GM13976 (cell line): ENCODE data around the gene DNAH14.

Experiments used
- DNase-seq: peaks from one replicate; pipeline ENCODE4 v3.0.0; 2012; ENCODE audit warnings: low spot score
- in situ Hi-C: fragments of 300-500 bp; cut with MboI; formaldehyde crosslinking; loops from one replicate; pipeline ENCODE4 v1.12.0; 2022; ENCODE audit warnings: low sequenced_read_pairs, mixed read lengths, inconsistent platforms; ENCODE audit not compliant: unreplicated experiment
- TF ChIP-seq, protein P1 (sequence below): IDR thresholded peaks from 2 replicates; pipeline ENCODE4 v1.5.1; 2012; ENCODE audit warnings: borderline replicate concordance, mild to moderate bottlenecking; ENCODE audit not compliant: insufficient read depth; ENCODE audit errors: extremely low read depth, missing control alignments, control extremely low read depth

The DNAH14 gene

GRCh38 chr1:225042263-225042662, 112.8 kb downstream of the DNAH14 start:
- no peak for DNase-seq
- in situ Hi-C loops = no loop called here
- TF ChIP-seq, protein P1, sequence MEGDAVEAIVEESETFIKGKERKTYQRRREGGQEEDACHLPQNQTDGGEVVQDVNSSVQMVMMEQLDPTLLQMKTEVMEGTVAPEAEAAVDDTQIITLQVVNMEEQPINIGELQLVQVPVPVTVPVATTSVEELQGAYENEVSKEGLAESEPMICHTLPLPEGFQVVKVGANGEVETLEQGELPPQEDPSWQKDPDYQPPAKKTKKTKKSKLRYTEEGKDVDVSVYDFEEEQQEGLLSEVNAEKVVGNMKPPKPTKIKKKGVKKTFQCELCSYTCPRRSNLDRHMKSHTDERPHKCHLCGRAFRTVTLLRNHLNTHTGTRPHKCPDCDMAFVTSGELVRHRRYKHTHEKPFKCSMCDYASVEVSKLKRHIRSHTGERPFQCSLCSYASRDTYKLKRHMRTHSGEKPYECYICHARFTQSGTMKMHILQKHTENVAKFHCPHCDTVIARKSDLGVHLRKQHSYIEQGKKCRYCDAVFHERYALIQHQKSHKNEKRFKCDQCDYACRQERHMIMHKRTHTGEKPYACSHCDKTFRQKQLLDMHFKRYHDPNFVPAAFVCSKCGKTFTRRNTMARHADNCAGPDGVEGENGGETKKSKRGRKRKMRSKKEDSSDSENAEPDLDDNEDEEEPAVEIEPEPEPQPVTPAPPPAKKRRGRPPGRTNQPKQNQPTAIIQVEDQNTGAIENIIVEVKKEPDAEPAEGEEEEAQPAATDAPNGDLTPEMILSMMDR = no peak

- TF ChIP-seq, protein P1 = no peak
- no peak for DNase-seq
- in situ Hi-C loops = no loop called here
These were observed 114.8 kb downstream of the DNAH14 start for GRCh38 chr1:225044258-225044657.

- no peak for DNase-seq
- TF ChIP-seq, protein P1 = no peak
- in situ Hi-C loops = no loop called here
These were observed 120.1 kb downstream of the DNAH14 start for GRCh38 chr1:225049594-225049993.

GRCh38 chr1:225063722-225064121, 134.2 kb downstream of the DNAH14 start:
- no peak for DNase-seq
- TF ChIP-seq, protein P1 = no peak

DNA sequence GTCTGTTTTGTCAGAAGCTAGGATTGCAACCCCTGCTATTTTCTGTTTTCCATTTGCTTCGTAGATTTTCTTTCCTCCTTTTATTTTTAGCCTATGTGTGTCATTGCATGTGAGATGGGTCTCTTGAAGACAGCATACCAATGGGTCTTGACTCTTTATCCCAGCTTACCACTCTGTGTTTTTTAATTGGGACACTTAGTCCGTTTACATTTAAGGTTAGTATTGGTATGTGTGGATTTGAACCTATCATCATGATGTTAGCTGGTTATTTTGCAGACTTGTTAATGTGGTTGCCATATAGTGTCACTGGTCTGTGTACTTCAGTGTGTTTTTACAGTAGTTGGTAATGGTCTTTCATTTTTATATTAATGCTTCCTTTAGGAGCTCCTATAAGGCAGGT, 141.5 kb downstream of the DNAH14 start:
- TF ChIP-seq, protein P1 = no peak
- in situ Hi-C loops = no loop called here
- DNase-seq = no peak

More at GRCh38 chr1:225063722-225064121, 134.2 kb downstream of the DNAH14 start:
- in situ Hi-C loops = no loop called here

- TF ChIP-seq, protein P1 = no peak
- no peak for DNase-seq
- in situ Hi-C loops = no loop called here
These were observed 167.7 kb downstream of the DNAH14 start for GRCh38 chr1:225097175-225097574.

DNA sequence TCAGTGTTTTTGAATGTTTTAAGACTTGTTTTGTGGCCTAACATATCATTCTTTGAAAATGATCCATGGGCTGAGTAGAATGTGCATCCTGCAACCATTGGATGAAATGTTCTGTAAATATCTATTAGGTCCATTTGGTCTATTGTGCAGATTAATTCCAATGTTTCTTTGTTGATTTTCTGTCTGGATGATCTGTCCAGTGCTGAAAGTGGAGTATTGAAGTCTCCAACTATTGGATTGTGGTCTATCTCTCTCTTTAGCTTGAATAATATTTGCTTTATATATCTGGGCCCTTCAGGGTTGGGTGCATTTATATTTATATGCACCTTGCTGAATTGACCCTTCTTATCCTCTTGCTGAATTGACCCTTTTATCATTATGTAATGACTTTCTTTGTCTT, 181.5 kb downstream of the DNAH14 start:
- no peak for DNase-seq
- in situ Hi-C loops = no loop called here
- TF ChIP-seq, protein P1 = no peak
